Liver (tissue), 9 donors: ENCODE results near the gene FNTB. TPM values are rescaled to one million over a fixed set of nuclear protein-coding genes. Genes with fewer than 3 reads are reported as not detected.

Source experiments
- DNase-seq: peaks from one replicate; pipeline ENCODE4 v3.0.0-alpha.2; 2017; ENCODE audit warnings: low spot score
- H3K27ac ChIP-seq, 2 donors: one replicate each; pipeline ENCODE4 v1.7.0; 2013; ENCODE audit warnings: inconsistent platforms in 2 of 2, low read length in 2 of 2, control low read depth in 1 of 2, low read depth in 1 of 2, mild to moderate bottlenecking in 1 of 2
- H3K27me3 ChIP-seq, 4 donors: one replicate each; pipeline versions ENCODE4 v1.6.1 to v1.7.0; 2013; ENCODE audit warnings: low read length in 3 of 4, inconsistent platforms in 1 of 4, mild to moderate bottlenecking in 1 of 4, moderate library complexity in 1 of 4; ENCODE audit not compliant: control insufficient read depth in 4 of 4, insufficient read depth in 4 of 4
- H3K36me3 ChIP-seq, 4 donors: one replicate each; pipeline versions ENCODE4 v1.6.1 to v1.7.0; 2013; ENCODE audit warnings: low read length in 3 of 4, mild to moderate bottlenecking in 3 of 4, low read depth in 1 of 4, moderate library complexity in 1 of 4; ENCODE audit not compliant: control insufficient read depth in 4 of 4, insufficient read depth in 3 of 4
- H3K4me1 ChIP-seq, 4 donors: one replicate each; pipeline versions ENCODE4 v1.6.1 to v1.7.0; 2013; ENCODE audit warnings: low read length in 3 of 4, mild to moderate bottlenecking in 3 of 4, moderate library complexity in 1 of 4; ENCODE audit not compliant: control insufficient read depth in 4 of 4, insufficient read depth in 4 of 4
- H3K4me3 ChIP-seq, 3 donors: one replicate each; pipeline versions ENCODE4 v1.6.1 to v1.7.0; 2013; ENCODE audit warnings: low read length in 3 of 3, control low read depth in 1 of 3, low read depth in 1 of 3, mild to moderate bottlenecking in 1 of 3
- H3K9ac ChIP-seq, 2 donors: one replicate each; pipeline ENCODE4 v1.7.0; 2013; ENCODE audit warnings: low read length in 2 of 2, mild to moderate bottlenecking in 2 of 2, moderate library complexity in 2 of 2, control low read depth in 1 of 2, low read depth in 1 of 2
- H3K9me3 ChIP-seq, 4 donors: one replicate each; pipeline versions ENCODE4 v1.6.1 to v1.7.0; 2013; ENCODE audit warnings: low read length in 3 of 4; ENCODE audit not compliant: control insufficient read depth in 4 of 4
- ATF3 ChIP-seq: IDR thresholded peaks from 2 replicates; pipeline ENCODE4 v1.6.1; 2016; ENCODE audit warnings: antibody characterized with exemption
- EGR1 ChIP-seq, 2 donors: IDR thresholded peaks; 2 replicates each; pipeline ENCODE4 v1.6.1; 2016 to 2018; ENCODE audit warnings: antibody characterized with exemption in 2 of 2, low read depth in 2 of 2
- FOXA1 ChIP-seq: IDR thresholded peaks from 2 replicates; pipeline ENCODE4 v1.6.1; 2016; ENCODE audit warnings: antibody characterized with exemption
- FOXA2 ChIP-seq: IDR thresholded peaks from 2 replicates; pipeline ENCODE4 v1.6.1; 2016; ENCODE audit warnings: antibody characterized with exemption
- GABPA ChIP-seq, 2 donors: IDR thresholded peaks in 1 of 2; conservative IDR thresholded peaks in 1 of 2; 2 replicates each; pipeline ENCODE4 v1.6.1; 2016; ENCODE audit warnings: antibody characterized with exemption in 2 of 2, mild to moderate bottlenecking in 1 of 2, moderate library complexity in 1 of 2
- HNF4A ChIP-seq, 2 donors: conservative IDR thresholded peaks; 2 replicates each; pipeline ENCODE4 v1.6.1; 2016; ENCODE audit warnings: antibody characterized with exemption in 2 of 2, mild to moderate bottlenecking in 2 of 2
- HNF4G ChIP-seq: IDR thresholded peaks from 2 replicates; pipeline ENCODE4 v1.6.1; 2016; ENCODE audit warnings: antibody characterized with exemption
- JUND ChIP-seq, 2 donors: IDR thresholded peaks; 2 replicates each; pipeline ENCODE4 v1.6.1; 2016; ENCODE audit warnings: antibody characterized with exemption in 2 of 2
- NR2F2 ChIP-seq: IDR thresholded peaks from 2 replicates; pipeline ENCODE4 v1.6.1; 2016; ENCODE audit warnings: antibody characterized with exemption
- RAD21 ChIP-seq, 2 donors: IDR thresholded peaks; 2 replicates each; pipeline ENCODE4 v1.6.1; 2016; ENCODE audit warnings: antibody characterized with exemption in 2 of 2, mild to moderate bottlenecking in 2 of 2
- RXRA ChIP-seq, 2 donors: IDR thresholded peaks; 2 replicates each; pipeline ENCODE4 v1.6.1; 2017 to 2018; ENCODE audit warnings: antibody characterized with exemption in 2 of 2, mild to moderate bottlenecking in 1 of 2
- SP1 ChIP-seq: IDR thresholded peaks from 2 replicates; pipeline ENCODE4 v1.6.1; 2018; ENCODE audit warnings: antibody characterized with exemption, mild to moderate bottlenecking
- TAF1 ChIP-seq: conservative IDR thresholded peaks from 2 replicates; pipeline ENCODE4 v1.6.1; 2016; ENCODE audit warnings: antibody characterized with exemption, mild to moderate bottlenecking
- YY1 ChIP-seq: IDR thresholded peaks from 2 replicates; pipeline ENCODE4 v1.6.1; 2016; ENCODE audit warnings: antibody characterized with exemption, mild to moderate bottlenecking
- WGBS: extraction: QIAGEN DNeasy Blood & Tissue Kit; methylation state at CpG from one replicate; pipeline ENCODE4 v1.1.7; 2013; 5-methylcytosine and 5-hydroxymethylcytosine counted together
- polyA plus RNA-seq, 2 donors: library from polyadenylated mRNA; stranded (reverse) in 1 of 2; unstranded in 1 of 2; fragments of 200-250 nt in 1 of 2; fragments of >200 nt in 1 of 2; fragmentation: Nextera tagmentation in 1 of 2; extraction: Ambion mirVana in 1 of 2; gene quantifications; one replicate each; pipeline versions ENCODE4 v1.2.1 to v1.2.3, GENCODE V29; 2013 to 2015
- total RNA-seq, 2 donors: library from RNA; depleted of rRNA; stranded (reverse); fragments of >200 nt; gene quantifications; one replicate each; pipeline ENCODE4 v1.2.3, GENCODE V29; 2014
- TF ChIP-seq, protein P1 (sequence below): fragments of 150-350 bp; IDR thresholded peaks from 2 replicates; pipeline ENCODE4 v1.5.1; 2017; ENCODE audit warnings: improper control_type of control experiment, low read depth, low read length; ENCODE audit not compliant: missing input control
- TF ChIP-seq, protein P2 (sequence below): IDR thresholded peaks from 2 replicates; pipeline ENCODE4 v1.6.1; 2016; ENCODE audit warnings: antibody characterized with exemption
- TF ChIP-seq, protein P3 (sequence below): IDR thresholded peaks from 2 replicates; pipeline ENCODE4 v1.6.1; 2016; ENCODE audit warnings: antibody characterized with exemption, mild to moderate bottlenecking
- TF ChIP-seq, protein P4 (sequence below): IDR thresholded peaks from 2 replicates; pipeline ENCODE4 v1.6.1; 2016; ENCODE audit warnings: antibody characterized with exemption
- donor health status: healthy.
- donor health status: healthy.
- donor health status: healthy.
- donor health status: healthy.
- donor health status: healthy.

FNTB gene
- total and polyA plus RNA-seq, 4 donors = 6.3 to 17.2 (median 9.0) TPM

GRCh38 chr14:64948612-64949210 is 38.0 kb upstream of the FNTB start:
- no peak overlapping the region for H3K9ac ChIP-seq
- H3K27ac ChIP-seq = peak overlapping the region; percentile 24 to 48
- peaks cover 18 to 32% (median 26%) of the 10 kb centered on the region in 4 donors for H3K4me1 ChIP-seq
- no peak overlapping the region for H3K4me3 ChIP-seq
- no peaks in the 10 kb centered on the region for H3K27me3 ChIP-seq
- 63% methylated on average over 8 of the region's 8 CpGs for whole genome bisulfite sequencing
- DNase-seq = no peak
- no peaks in the 10 kb centered on the region for H3K9me3 ChIP-seq
- peaks cover 0 to under 1% (median 0%) of the 10 kb centered on the region in 4 donors for H3K36me3 ChIP-seq
- no peak for TF ChIP-seq HNF4G
- TF ChIP-seq TAF1 = peak; percentile 15

DNA sequence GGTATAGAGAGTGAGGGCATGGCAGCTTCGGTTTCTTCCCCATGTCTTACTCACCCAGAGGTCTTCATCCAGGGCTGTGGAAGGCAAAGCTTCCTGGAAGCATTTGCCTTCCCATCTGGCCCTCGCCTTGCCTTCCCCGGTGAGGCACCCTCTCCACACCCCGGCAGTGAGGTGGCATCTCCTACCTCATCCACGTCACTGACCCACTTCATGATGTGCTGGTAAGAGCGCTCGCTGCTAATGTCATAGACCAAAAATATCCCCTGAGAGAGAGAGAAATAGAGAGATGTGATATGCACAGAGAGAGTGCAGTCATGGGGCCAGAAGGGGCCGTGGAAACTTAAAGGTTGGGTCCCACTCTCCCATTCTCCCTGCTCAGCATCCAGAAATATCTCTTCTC is 35.8 kb upstream of the FNTB start:
- 98% methylated on average over 8 of the region's 8 CpGs for WGBS
- H3K4me3 ChIP-seq = no peak overlapping the region
- H3K27ac ChIP-seq = no peak overlapping the region
- no peak for DNase-seq
- H3K9ac ChIP-seq = no peak overlapping the region
- H3K4me1 ChIP-seq = peaks cover 16 to 25% (median 21%) of the 10 kb centered on the region in 4 donors
- H3K36me3 ChIP-seq = peaks cover 0 to 2% (median 0%) of the 10 kb centered on the region in 4 donors
- no peaks in the 10 kb centered on the region for H3K9me3 ChIP-seq
- TF ChIP-seq TAF1 = no peak
- TF ChIP-seq HNF4G = no peak
- TF ChIP-seq RAD21 (IDR thresholded peaks at IDR 0.05) = no peak
- no peak for TF ChIP-seq SP1
- TF ChIP-seq YY1 = no peak
- no peaks in the 10 kb centered on the region for H3K27me3 ChIP-seq

- Histone ChIP-seq H3K27me3 (no peaks in the 10 kb centered on the region), H3K36me3 (peaks cover 0 to 2% (median 0%) of the 10 kb centered on the region in 4 donors), H3K4me3 (no peak overlapping the region), H3K27ac (no peak overlapping the region), H3K9ac (no peak overlapping the region), H3K4me1 (peaks cover 16 to 25% (median 21%) of the 10 kb centered on the region in 4 donors), H3K9me3 (no peaks in the 10 kb centered on the region)
- no peak for TF ChIP-seq EGR1 (IDR thresholded peaks at IDR 0.05; ENCODE audit: low read depth in 2 of 2)
- TF ChIP-seq FOXA2 = no peak
- TF ChIP-seq, protein P1, sequence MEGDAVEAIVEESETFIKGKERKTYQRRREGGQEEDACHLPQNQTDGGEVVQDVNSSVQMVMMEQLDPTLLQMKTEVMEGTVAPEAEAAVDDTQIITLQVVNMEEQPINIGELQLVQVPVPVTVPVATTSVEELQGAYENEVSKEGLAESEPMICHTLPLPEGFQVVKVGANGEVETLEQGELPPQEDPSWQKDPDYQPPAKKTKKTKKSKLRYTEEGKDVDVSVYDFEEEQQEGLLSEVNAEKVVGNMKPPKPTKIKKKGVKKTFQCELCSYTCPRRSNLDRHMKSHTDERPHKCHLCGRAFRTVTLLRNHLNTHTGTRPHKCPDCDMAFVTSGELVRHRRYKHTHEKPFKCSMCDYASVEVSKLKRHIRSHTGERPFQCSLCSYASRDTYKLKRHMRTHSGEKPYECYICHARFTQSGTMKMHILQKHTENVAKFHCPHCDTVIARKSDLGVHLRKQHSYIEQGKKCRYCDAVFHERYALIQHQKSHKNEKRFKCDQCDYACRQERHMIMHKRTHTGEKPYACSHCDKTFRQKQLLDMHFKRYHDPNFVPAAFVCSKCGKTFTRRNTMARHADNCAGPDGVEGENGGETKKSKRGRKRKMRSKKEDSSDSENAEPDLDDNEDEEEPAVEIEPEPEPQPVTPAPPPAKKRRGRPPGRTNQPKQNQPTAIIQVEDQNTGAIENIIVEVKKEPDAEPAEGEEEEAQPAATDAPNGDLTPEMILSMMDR = no peak
- no peak for TF ChIP-seq YY1
- TF ChIP-seq, protein P2, sequence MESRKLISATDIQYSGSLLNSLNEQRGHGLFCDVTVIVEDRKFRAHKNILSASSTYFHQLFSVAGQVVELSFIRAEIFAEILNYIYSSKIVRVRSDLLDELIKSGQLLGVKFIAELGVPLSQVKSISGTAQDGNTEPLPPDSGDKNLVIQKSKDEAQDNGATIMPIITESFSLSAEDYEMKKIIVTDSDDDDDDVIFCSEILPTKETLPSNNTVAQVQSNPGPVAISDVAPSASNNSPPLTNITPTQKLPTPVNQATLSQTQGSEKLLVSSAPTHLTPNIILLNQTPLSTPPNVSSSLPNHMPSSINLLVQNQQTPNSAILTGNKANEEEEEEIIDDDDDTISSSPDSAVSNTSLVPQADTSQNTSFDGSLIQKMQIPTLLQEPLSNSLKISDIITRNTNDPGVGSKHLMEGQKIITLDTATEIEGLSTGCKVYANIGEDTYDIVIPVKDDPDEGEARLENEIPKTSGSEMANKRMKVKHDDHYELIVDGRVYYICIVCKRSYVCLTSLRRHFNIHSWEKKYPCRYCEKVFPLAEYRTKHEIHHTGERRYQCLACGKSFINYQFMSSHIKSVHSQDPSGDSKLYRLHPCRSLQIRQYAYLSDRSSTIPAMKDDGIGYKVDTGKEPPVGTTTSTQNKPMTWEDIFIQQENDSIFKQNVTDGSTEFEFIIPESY = no peak
- no peak for TF ChIP-seq HNF4A (conservative IDR thresholded peaks at IDR 0.05)
- TF ChIP-seq RAD21 (IDR thresholded peaks at IDR 0.05) = no peak
- TF ChIP-seq HNF4G = no peak
- TF ChIP-seq FOXA1 = no peak
- TF ChIP-seq, protein P3, sequence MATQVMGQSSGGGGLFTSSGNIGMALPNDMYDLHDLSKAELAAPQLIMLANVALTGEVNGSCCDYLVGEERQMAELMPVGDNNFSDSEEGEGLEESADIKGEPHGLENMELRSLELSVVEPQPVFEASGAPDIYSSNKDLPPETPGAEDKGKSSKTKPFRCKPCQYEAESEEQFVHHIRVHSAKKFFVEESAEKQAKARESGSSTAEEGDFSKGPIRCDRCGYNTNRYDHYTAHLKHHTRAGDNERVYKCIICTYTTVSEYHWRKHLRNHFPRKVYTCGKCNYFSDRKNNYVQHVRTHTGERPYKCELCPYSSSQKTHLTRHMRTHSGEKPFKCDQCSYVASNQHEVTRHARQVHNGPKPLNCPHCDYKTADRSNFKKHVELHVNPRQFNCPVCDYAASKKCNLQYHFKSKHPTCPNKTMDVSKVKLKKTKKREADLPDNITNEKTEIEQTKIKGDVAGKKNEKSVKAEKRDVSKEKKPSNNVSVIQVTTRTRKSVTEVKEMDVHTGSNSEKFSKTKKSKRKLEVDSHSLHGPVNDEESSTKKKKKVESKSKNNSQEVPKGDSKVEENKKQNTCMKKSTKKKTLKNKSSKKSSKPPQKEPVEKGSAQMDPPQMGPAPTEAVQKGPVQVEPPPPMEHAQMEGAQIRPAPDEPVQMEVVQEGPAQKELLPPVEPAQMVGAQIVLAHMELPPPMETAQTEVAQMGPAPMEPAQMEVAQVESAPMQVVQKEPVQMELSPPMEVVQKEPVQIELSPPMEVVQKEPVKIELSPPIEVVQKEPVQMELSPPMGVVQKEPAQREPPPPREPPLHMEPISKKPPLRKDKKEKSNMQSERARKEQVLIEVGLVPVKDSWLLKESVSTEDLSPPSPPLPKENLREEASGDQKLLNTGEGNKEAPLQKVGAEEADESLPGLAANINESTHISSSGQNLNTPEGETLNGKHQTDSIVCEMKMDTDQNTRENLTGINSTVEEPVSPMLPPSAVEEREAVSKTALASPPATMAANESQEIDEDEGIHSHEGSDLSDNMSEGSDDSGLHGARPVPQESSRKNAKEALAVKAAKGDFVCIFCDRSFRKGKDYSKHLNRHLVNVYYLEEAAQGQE = no peak
- TF ChIP-seq GABPA (IDR thresholded peaks at IDR 0.05 in 1 of 2, conservative IDR thresholded peaks at IDR 0.05 in 1 of 2) = no peak
- no peak for TF ChIP-seq NR2F2
- no peak for TF ChIP-seq JUND (IDR thresholded peaks at IDR 0.05)
- no peak for TF ChIP-seq ATF3
- TF ChIP-seq TAF1 = no peak
- no peak for TF ChIP-seq SP1
- TF ChIP-seq, protein P4, sequence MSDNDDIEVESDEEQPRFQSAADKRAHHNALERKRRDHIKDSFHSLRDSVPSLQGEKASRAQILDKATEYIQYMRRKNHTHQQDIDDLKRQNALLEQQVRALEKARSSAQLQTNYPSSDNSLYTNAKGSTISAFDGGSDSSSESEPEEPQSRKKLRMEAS = no peak
- TF ChIP-seq RXRA (IDR thresholded peaks at IDR 0.05) = no peak
- no peak for DNase-seq
- 96% methylated on average over 8 of the region's 8 CpGs for WGBS
Measured at GRCh38 chr14:64951291-64951690, 35.4 kb upstream of the FNTB start.
